CD14-positive monocyte (primary cell): ENCODE data around the gene SLC6A20. TPM values are rescaled to one million over a fixed set of nuclear protein-coding genes. Genes with fewer than 3 reads are reported as not detected.

Source experiments
- DNase-seq, 3 donors: peaks; one replicate each; pipeline ENCODE4 v3.0.0-alpha.2; 2011 to 2022
- H2AFZ ChIP-seq: 2 replicates; pipeline ENCODE4 v1.6.0; 2012; ENCODE audit warnings: mild to moderate bottlenecking, low read depth, low read length, inconsistent platforms; ENCODE audit not compliant: insufficient read depth, poor library complexity, severe bottlenecking
- H3K27ac ChIP-seq, 2 donors: 1 replicate in 1 of 2; 2 replicates in 1 of 2; pipeline ENCODE4 v1.5.1; 2012 to 2013; ENCODE audit warnings: low read length in 2 of 2, control low read depth in 1 of 2, inconsistent platforms in 1 of 2, low read depth in 1 of 2, mild to moderate bottlenecking in 1 of 2
- H3K27me3 ChIP-seq, 2 donors: one replicate each; pipeline versions ENCODE4 v1.6.0 to v1.6.1; 2011 to 2013; ENCODE audit warnings: low read length in 2 of 2; ENCODE audit not compliant: control insufficient read depth in 2 of 2, insufficient read depth in 2 of 2
- H3K36me3 ChIP-seq, 2 donors: replicated peaks in 1 of 2; 1 replicate in 1 of 2; 2 replicates in 1 of 2; pipeline versions ENCODE4 v1.5.1 to v1.6.1; 2012 to 2013; ENCODE audit warnings: low read length in 2 of 2, control low read depth in 1 of 2, inconsistent platforms in 1 of 2, mild to moderate bottlenecking in 1 of 2; ENCODE audit not compliant: insufficient read depth in 2 of 2, control insufficient read depth in 1 of 2
- H3K4me1 ChIP-seq, 2 donors: 1 replicate in 1 of 2; 2 replicates in 1 of 2; pipeline versions ENCODE4 v1.5.1 to v1.6.1; 2012 to 2013; ENCODE audit warnings: low read length in 2 of 2, control low read depth in 1 of 2, inconsistent platforms in 1 of 2, mild to moderate bottlenecking in 1 of 2, moderate library complexity in 1 of 2; ENCODE audit not compliant: insufficient read depth in 2 of 2, control insufficient read depth in 1 of 2
- H3K4me2 ChIP-seq: replicated peaks from 2 replicates; pipeline ENCODE3; 2012; ENCODE audit warnings: low read length, moderate library complexity, mild to moderate bottlenecking; ENCODE audit not compliant: poor library complexity, severe bottlenecking; ENCODE audit errors: extremely low read depth
- H3K4me3 ChIP-seq, 3 experiments: fragments of 200-600 bp in 1 of 3; sonication (generic) in 1 of 3; replicated peaks in 1 of 3; 1 replicate in 2 of 3; 2 replicates in 1 of 3; pipeline ENCODE4 v1.5.1; 2011 to 2013; ENCODE audit warnings: low read length in 3 of 3, mild to moderate bottlenecking in 3 of 3, control low read depth in 2 of 3, low read depth in 2 of 3, inconsistent platforms in 1 of 3, moderate library complexity in 1 of 3
- H3K79me2 ChIP-seq: 2 replicates; pipeline ENCODE4 v1.6.0; 2012; ENCODE audit warnings: mild to moderate bottlenecking, control low read depth, inconsistent platforms, low read length, moderate library complexity; ENCODE audit not compliant: insufficient read depth
- H3K9ac ChIP-seq: 2 replicates; pipeline ENCODE4 v1.6.0; 2017; ENCODE audit warnings: low read length, mild to moderate bottlenecking; ENCODE audit not compliant: insufficient read depth, poor library complexity, severe bottlenecking
- H3K9me3 ChIP-seq, 2 donors: replicated peaks in 1 of 2; 1 replicate in 1 of 2; 2 replicates in 1 of 2; pipeline versions ENCODE4 v1.5.1 to v1.6.1; 2012 to 2013; ENCODE audit warnings: low read length in 2 of 2, control low read depth in 1 of 2; ENCODE audit not compliant: control insufficient read depth in 1 of 2, insufficient read depth in 1 of 2
- H4K20me1 ChIP-seq: 2 replicates; pipeline ENCODE4 v1.6.0; 2012; ENCODE audit warnings: mild to moderate bottlenecking, low read length, control low read depth, moderate library complexity; ENCODE audit not compliant: insufficient read depth
- H3K27ac Mint-ChIP-seq, 7 donors: one replicate each; pipeline ENCODE4 v1.8.0; 2020; ENCODE audit warnings: mild to moderate bottlenecking in 7 of 7, mixed read lengths in 7 of 7, moderate library complexity in 6 of 7, inconsistent platforms in 2 of 7
- H3K27me3 Mint-ChIP-seq, 3 donors: one replicate each; pipeline ENCODE4 v1.8.0; 2021 to 2022; ENCODE audit warnings: low read depth in 3 of 3, mild to moderate bottlenecking in 3 of 3, mixed read lengths in 3 of 3, moderate library complexity in 3 of 3, inconsistent platforms in 1 of 3
- H3K36me3 Mint-ChIP-seq, 2 donors: one replicate each; pipeline ENCODE4 v1.8.0; 2020; ENCODE audit warnings: mixed read lengths in 2 of 2, inconsistent platforms in 1 of 2, mild to moderate bottlenecking in 1 of 2
- H3K4me1 Mint-ChIP-seq: one replicate; pipeline ENCODE4 v1.8.0; 2020; ENCODE audit warnings: mild to moderate bottlenecking, mixed read lengths
- H3K4me3 Mint-ChIP-seq, 2 donors: one replicate each; pipeline ENCODE4 v1.8.0; 2020; ENCODE audit warnings: mild to moderate bottlenecking in 2 of 2, mixed read lengths in 2 of 2, moderate library complexity in 1 of 2
- H3K9me3 Mint-ChIP-seq, 7 donors: one replicate each; pipeline ENCODE4 v1.8.0; 2020 to 2022; ENCODE audit warnings: mixed read lengths in 7 of 7, mild to moderate bottlenecking in 6 of 7, moderate library complexity in 6 of 7, inconsistent platforms in 2 of 7
- CTCF ChIP-seq: fragments of 200-600 bp; IDR thresholded peaks from one replicate; pipeline ENCODE4 v1.8.0; 2022; ENCODE audit warnings: antibody characterized with exemption, mild to moderate bottlenecking
- WGBS: methylation state at CpG from one replicate; pipeline ENCODE4 v1.1.5; 2013; ENCODE audit warnings: missing lambda C conversion rate; ENCODE audit not compliant: insufficient coverage; 5-methylcytosine and 5-hydroxymethylcytosine counted together
- intact Hi-C, 2 donors: fragments of 100-400 bp; cut with micrococcal nuclease; formaldehyde crosslinking; loops; one replicate each; pipeline versions ENCODE4 v1.15.0 to v1.15.1; 2023
- polyA plus RNA-seq, 3 donors: library from polyadenylated mRNA; depleted of rRNA in 1 of 3; unstranded in 2 of 3; stranded (reverse) in 1 of 3; fragments of 300-500 nt in 2 of 3; fragments of >200 nt in 1 of 3; fragmentation: Illumina TruSeq in 2 of 3; gene quantifications; 1 replicate in 2 of 3; 2 replicates in 1 of 3; pipeline ENCODE4 v1.2.3, GENCODE V29; 2012 to 2021

SLC6A20 gene
- polyA plus RNA-seq, 3 donors, result not detected

DNA sequence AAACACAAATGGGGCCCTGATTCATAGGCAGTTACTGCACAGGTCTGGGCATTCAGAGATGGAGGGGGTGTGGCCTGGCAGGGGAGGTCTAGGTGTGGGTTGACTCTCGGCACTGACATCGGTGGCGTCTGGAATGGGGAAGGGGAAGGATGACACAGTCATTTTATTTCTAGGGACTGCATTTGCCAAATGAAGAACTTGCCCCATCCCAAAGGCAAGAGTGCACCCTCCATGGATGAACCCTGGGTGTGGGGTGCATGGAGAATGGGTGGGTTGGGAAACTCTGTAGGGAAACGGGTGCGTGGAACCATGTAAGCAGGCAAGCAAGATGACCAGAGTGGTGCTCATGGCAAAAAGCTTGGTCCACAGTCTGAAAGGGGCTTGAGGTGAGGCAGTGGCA lies 24.5 kb downstream of the SLC6A20 start:
- no peaks in the 10 kb centered on the region for H3K4me1 Mint-ChIP-seq
- H3K27me3 Mint-ChIP-seq, result peaks cover 6 to 24% (median 23%) of the 10 kb centered on the region in 3 donors
- Histone ChIP-seq H2AFZ (no peak overlapping the region), H3K27ac (no peak overlapping the region), H4K20me1 (no peaks in the 10 kb centered on the region), H3K9me3 (no peaks in the 10 kb centered on the region), H3K4me3 (no peak overlapping the region), H3K9ac (no peak overlapping the region), H3K36me3 (no peaks in the 10 kb centered on the region), H3K79me2 (no peaks in the 10 kb centered on the region), H3K27me3 (peaks cover 0 to 5% of the 10 kb centered on the region in 2 donors), H3K4me2 (no peak overlapping the region), H3K4me1 (no peaks in the 10 kb centered on the region)
- no peak for DNase-seq
- no peak overlapping the region for H3K27ac Mint-ChIP-seq
- no peaks in the 10 kb centered on the region for H3K36me3 Mint-ChIP-seq
- intact Hi-C loops, result no loop called here
- 48% methylated on average over 4 of the region's 5 CpGs for whole genome bisulfite sequencing
- H3K9me3 Mint-ChIP-seq, result peaks cover 0 to 3% (median 2%) of the 10 kb centered on the region in 7 donors
- no peak overlapping the region for H3K4me3 Mint-ChIP-seq
- TF ChIP-seq CTCF, result no peak

DNA sequence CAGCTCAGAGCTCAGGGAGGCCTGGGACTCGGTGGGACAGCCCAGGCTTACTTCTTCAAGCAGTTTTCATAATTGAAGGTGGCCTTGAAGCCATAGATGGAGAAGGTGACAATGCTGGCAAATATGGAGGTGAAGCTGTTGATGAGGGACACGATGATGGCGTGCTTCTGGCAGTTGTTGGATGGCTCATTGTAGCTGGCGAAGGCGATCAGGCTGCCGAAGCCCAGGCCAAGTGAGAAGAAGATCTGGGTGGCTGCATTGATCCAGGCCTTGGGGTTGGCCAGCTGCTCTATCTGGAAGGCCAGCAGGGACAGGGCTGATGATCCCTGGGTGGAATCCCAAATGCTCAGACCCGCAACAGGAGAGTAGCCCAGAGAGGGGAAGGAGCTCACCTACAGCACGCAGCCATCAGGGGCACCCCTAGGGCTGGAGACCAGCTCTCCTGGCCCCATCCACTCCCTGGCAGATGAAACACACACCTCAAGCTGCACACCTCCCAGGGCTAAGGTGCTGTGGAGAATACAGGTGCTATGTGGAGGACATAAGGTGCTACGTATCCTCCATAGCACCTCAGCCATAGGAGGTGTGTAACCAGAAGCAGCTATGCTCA lies 25.1 kb downstream of the SLC6A20 start:
- Histone ChIP-seq H3K9ac (no peak overlapping the region), H3K4me2 (no peak overlapping the region), H3K27ac (no peak overlapping the region), H3K9me3 (no peaks in the 10 kb centered on the region), H4K20me1 (no peaks in the 10 kb centered on the region), H2AFZ (no peak overlapping the region), H3K27me3 (peaks cover 0 to 5% of the 10 kb centered on the region in 2 donors), H3K4me3 (no peak overlapping the region), H3K36me3 (no peaks in the 10 kb centered on the region), H3K4me1 (no peaks in the 10 kb centered on the region), H3K79me2 (no peaks in the 10 kb centered on the region)
- DNase-seq, result no peak
- no peak for TF ChIP-seq CTCF
- no peak overlapping the region for H3K27ac Mint-ChIP-seq
- intact Hi-C loops, result no loop called here
- 97% methylated on average over 7 of the region's 9 CpGs for WGBS
- no peaks in the 10 kb centered on the region for H3K4me1 Mint-ChIP-seq
- H3K36me3 Mint-ChIP-seq, result no peaks in the 10 kb centered on the region
- H3K9me3 Mint-ChIP-seq, result peaks cover 0 to 3% (median 2%) of the 10 kb centered on the region in 7 donors
- H3K27me3 Mint-ChIP-seq, result peaks cover 6 to 24% (median 23%) of the 10 kb centered on the region in 3 donors
- no peak overlapping the region for H3K4me3 Mint-ChIP-seq
